Stimulated activated memory B cell treated with anti-CD40 and anti-IgM and Interleukin-4, amounts not matched to agents 10 μg/mL and 1 μg/mL and 100 μg/mL, for 72 hours (primary cell): ENCODE results near the gene DCUN1D1.
A peak's percentile ranks its signal among the peaks of the same experiment; 100 is the strongest.

ENCODE experiments used
- ATAC-seq: fragments of 150-1000 bp; cut with Tn5 transposase; 2 replicates; pipeline ENCODE4 v1.10.0; 2021
- H3K27ac Mint-ChIP-seq: one replicate; pipeline ENCODE4 v1.8.0; 2022; ENCODE audit warnings: mild to moderate bottlenecking, mixed read lengths
- H3K27me3 Mint-ChIP-seq: one replicate; pipeline ENCODE4 v1.8.0; 2022; ENCODE audit warnings: mixed read lengths
- H3K36me3 Mint-ChIP-seq: one replicate; pipeline ENCODE4 v1.8.0; 2022; ENCODE audit warnings: mixed read lengths
- H3K4me1 Mint-ChIP-seq: one replicate; pipeline ENCODE4 v1.8.0; 2022; ENCODE audit warnings: mixed read lengths
- H3K4me3 Mint-ChIP-seq: one replicate; pipeline ENCODE4 v1.8.0; 2022; ENCODE audit warnings: mild to moderate bottlenecking, moderate library complexity, mixed read lengths
- H3K9me3 Mint-ChIP-seq: one replicate; pipeline ENCODE4 v1.8.0; 2022; ENCODE audit warnings: mixed read lengths

Gene DCUN1D1

DNA sequence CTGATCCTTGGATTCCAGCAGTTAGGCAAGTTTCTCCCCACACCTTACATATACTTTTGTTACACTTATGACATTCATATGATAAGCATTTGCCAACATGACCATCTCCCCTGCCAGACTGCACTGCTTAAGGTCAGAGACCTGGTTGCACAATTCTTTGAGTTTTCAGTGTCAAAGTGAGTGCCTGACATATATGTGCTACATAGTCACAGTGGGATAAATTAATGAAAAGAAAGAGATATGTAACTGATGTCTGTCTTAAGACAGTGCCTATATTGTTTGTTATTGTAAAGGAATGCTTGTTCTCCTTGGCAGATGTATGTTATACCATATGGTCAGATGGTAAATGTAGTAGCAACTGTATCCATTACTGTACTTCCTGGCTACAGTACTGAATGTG lies 3.5 kb upstream of the DCUN1D1 start:
- peaks cover 11% of the 10 kb centered on the region for H3K4me1 Mint-ChIP-seq
- H3K4me3 Mint-ChIP-seq: no peak overlapping the region
- H3K27ac Mint-ChIP-seq: no peak overlapping the region
- H3K9me3 Mint-ChIP-seq: no peaks in the 10 kb centered on the region
- no peaks in the 10 kb centered on the region for H3K27me3 Mint-ChIP-seq
- H3K36me3 Mint-ChIP-seq: no peaks in the 10 kb centered on the region
- no peak for ATAC-seq

DNA sequence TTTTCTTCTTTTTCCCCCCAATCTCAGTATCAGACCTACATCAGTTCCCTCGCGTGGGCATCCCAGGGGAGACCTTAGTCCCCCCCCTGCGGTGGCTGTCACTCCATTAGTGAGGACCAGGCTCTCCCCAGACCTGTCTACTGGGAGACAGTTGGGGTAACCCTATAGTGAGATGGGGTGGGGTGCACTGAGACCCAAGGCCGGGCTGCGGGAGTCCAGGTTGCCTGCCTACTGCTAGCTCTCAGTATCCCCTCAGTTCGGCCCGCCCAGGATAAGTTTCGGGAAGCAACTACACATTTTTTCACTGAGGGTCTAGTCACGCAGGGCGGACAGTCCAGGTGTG lies 671 bp upstream of the DCUN1D1 start:
- Mint-ChIP-seq H3K27ac (peak overlapping the region; percentile 74), H3K36me3 (no peaks in the 10 kb centered on the region), H3K9me3 (no peaks in the 10 kb centered on the region), H3K4me1 (peaks cover 23% of the 10 kb centered on the region), H3K4me3 (peak overlapping the region; percentile 76), H3K27me3 (no peaks in the 10 kb centered on the region)
- peak; percentile 6 for ATAC-seq

DNA sequence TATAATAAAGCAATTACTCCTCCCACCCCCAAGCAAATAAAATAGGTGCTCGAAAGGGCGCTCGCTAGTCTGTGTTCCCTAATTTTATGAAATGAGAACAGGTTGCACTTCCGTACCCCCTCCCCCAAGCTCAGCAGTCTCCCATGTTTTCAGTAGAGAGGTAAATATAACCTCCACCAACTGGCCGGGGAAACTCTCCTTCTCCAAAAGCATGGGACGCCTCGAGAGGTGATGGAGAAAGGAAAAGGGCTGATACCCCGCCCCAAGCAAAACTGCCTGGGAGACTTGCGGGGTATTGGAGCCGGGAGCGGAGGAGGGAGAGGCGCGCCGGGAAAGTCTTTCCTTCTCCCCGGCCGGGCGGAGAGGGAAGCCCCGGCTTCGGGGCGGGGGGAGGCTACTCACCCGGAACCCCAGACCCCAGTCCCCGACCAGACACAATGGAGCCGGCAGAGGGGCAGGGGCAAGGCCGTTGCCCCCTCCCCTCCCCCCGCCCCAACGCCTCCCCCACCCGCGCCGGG lies 605 bp downstream of the DCUN1D1 start:
- Mint-ChIP-seq H3K4me3 (peak overlapping the region; percentile 91), H3K9me3 (no peaks in the 10 kb centered on the region), H3K27me3 (no peaks in the 10 kb centered on the region), H3K36me3 (no peaks in the 10 kb centered on the region), H3K4me1 (peaks cover 31% of the 10 kb centered on the region), H3K27ac (peak overlapping the region; percentile 87)
- ATAC-seq: no peak

- peaks cover 31% of the 10 kb centered on the region for H3K4me1 Mint-ChIP-seq
- no peaks in the 10 kb centered on the region for H3K36me3 Mint-ChIP-seq
- no peak for ATAC-seq
- no peaks in the 10 kb centered on the region for H3K9me3 Mint-ChIP-seq
- H3K27ac Mint-ChIP-seq: peak overlapping the region; percentile 87
- H3K27me3 Mint-ChIP-seq: no peaks in the 10 kb centered on the region
- H3K4me3 Mint-ChIP-seq: peak overlapping the region; percentile 91
These were observed 1.1 kb downstream of the DCUN1D1 start for GRCh38 chr3:182979103-182979673.

DNA sequence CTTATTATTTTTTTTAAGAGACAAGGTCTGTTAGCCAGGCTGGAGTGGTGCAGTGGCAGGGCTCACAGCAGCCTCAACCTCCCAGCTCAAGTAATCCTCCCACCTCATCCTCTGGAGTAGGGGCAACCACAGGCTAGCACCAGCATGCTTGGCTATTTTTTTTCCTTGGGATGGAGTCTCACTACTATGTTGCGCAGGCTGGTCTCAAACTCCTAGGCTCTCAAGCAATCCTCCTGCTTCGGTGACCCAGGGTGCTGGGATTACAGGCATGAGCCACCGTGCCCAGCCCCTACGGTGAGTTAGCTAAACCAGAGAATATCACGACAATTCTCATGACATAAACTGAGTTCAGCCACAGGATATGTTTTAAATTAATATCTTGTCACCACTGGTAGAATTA lies 2.0 kb downstream of the DCUN1D1 start:
- peaks cover 31% of the 10 kb centered on the region for H3K4me1 Mint-ChIP-seq
- no peak for ATAC-seq
- no peak overlapping the region for H3K4me3 Mint-ChIP-seq
- no peaks in the 10 kb centered on the region for H3K9me3 Mint-ChIP-seq
- no peak overlapping the region for H3K27ac Mint-ChIP-seq
- H3K36me3 Mint-ChIP-seq: no peaks in the 10 kb centered on the region
- no peaks in the 10 kb centered on the region for H3K27me3 Mint-ChIP-seq

- no peak for ATAC-seq
- Mint-ChIP-seq H3K4me1 (peaks cover 49% of the 10 kb centered on the region), H3K27ac (no peak overlapping the region), H3K27me3 (no peaks in the 10 kb centered on the region), H3K4me3 (no peak overlapping the region), H3K36me3 (no peaks in the 10 kb centered on the region), H3K9me3 (no peaks in the 10 kb centered on the region)
These were observed 7.3 kb downstream of the DCUN1D1 start for GRCh38 chr3:182973047-182973446.

DNA sequence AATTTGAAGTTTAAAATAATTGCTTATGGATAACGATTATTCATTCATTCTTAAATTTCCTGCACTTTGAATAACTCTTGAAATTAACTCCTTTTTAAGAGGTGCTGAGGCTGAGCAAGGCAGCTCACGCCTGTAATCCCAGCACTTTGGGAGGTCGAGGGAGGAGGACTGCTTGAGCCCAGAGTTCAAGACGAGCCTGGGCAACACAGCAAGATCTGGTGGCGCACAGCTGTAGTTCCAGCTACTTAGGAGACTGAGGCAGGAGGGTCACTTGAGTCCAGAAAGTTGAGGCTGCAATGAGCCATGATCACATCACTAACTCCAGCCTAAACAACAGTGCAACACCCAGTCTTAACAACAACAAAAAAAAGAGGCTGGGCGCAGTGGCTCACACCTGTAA lies 8.0 kb downstream of the DCUN1D1 start:
- H3K4me1 Mint-ChIP-seq: peaks cover 55% of the 10 kb centered on the region

GRCh38 chr3:182971637-182972036 lies 8.7 kb downstream of the DCUN1D1 start:
- H3K27ac Mint-ChIP-seq: no peak overlapping the region

More for the DNA sequence above, 8.0 kb downstream of the DCUN1D1 start:
- Mint-ChIP-seq H3K27ac (no peak overlapping the region), H3K9me3 (no peaks in the 10 kb centered on the region), H3K27me3 (no peaks in the 10 kb centered on the region), H3K36me3 (no peaks in the 10 kb centered on the region), H3K4me3 (no peak overlapping the region)
- no peak for ATAC-seq

DNA sequence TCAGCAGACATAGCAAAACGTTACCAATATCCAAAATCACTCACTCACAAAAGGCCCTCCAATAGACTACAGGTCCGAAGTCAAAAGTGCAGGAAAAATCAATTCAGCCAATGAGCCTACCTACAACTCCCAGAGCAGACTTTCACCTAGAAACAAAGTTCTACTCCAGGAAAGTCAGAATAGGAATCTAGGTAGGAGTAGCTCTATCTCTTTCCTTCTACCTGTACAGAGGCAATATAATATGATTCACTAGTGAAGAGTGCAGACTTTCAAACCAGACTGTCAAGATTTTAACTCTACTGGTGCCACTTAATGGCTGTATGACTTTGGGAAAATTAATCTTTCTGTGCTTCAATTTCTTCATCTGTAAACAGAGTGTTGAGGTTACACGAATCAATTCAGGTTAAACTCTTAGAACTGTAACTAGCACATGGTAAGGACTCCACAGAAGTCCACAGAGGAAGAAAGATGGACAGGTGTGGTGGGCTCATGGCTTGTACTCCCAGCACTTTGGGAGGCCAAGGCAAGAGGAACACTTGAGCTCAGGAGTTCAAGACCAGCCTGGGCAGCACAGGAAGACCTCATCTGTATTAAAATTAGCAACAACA lies 9.4 kb downstream of the DCUN1D1 start:
- ATAC-seq: no peak
- no peak overlapping the region for H3K27ac Mint-ChIP-seq
- H3K4me1 Mint-ChIP-seq: peaks cover 61% of the 10 kb centered on the region
- no peak overlapping the region for H3K4me3 Mint-ChIP-seq
- H3K27me3 Mint-ChIP-seq: no peaks in the 10 kb centered on the region
- no peaks in the 10 kb centered on the region for H3K9me3 Mint-ChIP-seq
- H3K36me3 Mint-ChIP-seq: peaks cover 6% of the 10 kb centered on the region

More at GRCh38 chr3:182971637-182972036, 8.7 kb downstream of the DCUN1D1 start:
- no peak for ATAC-seq
- Mint-ChIP-seq H3K4me1 (peaks cover 60% of the 10 kb centered on the region), H3K9me3 (no peaks in the 10 kb centered on the region), H3K27me3 (no peaks in the 10 kb centered on the region), H3K4me3 (no peak overlapping the region), H3K36me3 (no peaks in the 10 kb centered on the region)

- peaks cover 6% of the 10 kb centered on the region for H3K36me3 Mint-ChIP-seq
- no peaks in the 10 kb centered on the region for H3K9me3 Mint-ChIP-seq
- peaks cover 58% of the 10 kb centered on the region for H3K4me1 Mint-ChIP-seq
- H3K27ac Mint-ChIP-seq: no peak overlapping the region
- H3K27me3 Mint-ChIP-seq: no peaks in the 10 kb centered on the region
- no peak overlapping the region for H3K4me3 Mint-ChIP-seq
- ATAC-seq: no peak
These were observed 10.5 kb downstream of the DCUN1D1 start for GRCh38 chr3:182969853-182970252.

- H3K27me3 Mint-ChIP-seq: no peaks in the 10 kb centered on the region
- H3K36me3 Mint-ChIP-seq: peaks cover 6% of the 10 kb centered on the region
- no peaks in the 10 kb centered on the region for H3K9me3 Mint-ChIP-seq
- H3K4me1 Mint-ChIP-seq: peaks cover 58% of the 10 kb centered on the region
- H3K4me3 Mint-ChIP-seq: no peak overlapping the region
- ATAC-seq: no peak
- H3K27ac Mint-ChIP-seq: peak overlapping the region; percentile 7
These were observed 11.1 kb downstream of the DCUN1D1 start for GRCh38 chr3:182969277-182969676.

DNA sequence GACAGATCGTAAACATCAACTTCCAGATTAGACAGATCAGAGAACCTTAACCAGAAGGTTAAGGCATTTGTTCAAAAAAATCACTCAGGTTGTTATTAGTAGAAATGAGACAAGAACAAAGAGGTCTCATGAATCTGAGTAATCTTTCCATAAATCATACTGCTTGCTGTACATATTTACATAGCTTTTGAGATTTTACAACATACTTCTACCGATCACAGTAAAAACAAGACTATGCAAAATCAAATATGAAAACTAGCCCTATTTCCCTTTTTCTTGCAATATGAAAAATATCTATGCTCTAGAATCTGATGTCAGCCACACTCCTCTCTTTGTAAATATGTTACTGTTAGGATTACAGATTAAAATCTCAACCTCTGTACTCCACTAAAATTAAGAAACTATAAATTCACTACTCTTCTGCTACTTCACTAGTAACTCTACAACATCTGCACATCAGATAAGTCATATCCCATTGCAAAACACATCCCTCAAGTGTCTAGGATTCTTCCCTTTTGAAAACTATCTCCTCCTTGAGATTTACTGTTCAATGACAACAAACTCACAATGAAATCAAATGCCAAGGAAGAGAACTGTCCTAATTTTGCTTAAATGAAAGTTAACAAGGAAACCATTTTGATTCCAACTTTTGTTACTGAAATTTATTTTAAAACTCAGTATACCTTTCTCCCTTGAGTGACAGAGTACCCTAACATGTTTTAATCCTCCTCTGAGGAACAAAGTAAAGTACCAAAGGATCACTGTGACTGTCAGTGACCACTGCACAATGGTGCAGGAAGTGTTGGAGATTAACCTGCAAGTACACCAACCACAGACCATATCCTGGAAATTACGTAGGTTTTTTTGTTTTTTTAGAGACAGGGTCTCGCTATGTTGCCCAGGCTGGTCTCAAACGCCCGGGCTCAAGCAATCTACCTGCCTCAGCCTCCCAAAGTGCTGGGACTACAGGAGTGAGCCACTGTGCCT lies 12.8 kb downstream of the DCUN1D1 start:
- H3K4me1 Mint-ChIP-seq: peaks cover 56% of the 10 kb centered on the region
- H3K27me3 Mint-ChIP-seq: no peaks in the 10 kb centered on the region
- H3K27ac Mint-ChIP-seq: peak overlapping the region; percentile 54
- H3K4me3 Mint-ChIP-seq: peak overlapping the region; percentile 16
- peak; percentile 62 for ATAC-seq
- H3K9me3 Mint-ChIP-seq: no peaks in the 10 kb centered on the region
- peaks cover 9% of the 10 kb centered on the region for H3K36me3 Mint-ChIP-seq

DNA sequence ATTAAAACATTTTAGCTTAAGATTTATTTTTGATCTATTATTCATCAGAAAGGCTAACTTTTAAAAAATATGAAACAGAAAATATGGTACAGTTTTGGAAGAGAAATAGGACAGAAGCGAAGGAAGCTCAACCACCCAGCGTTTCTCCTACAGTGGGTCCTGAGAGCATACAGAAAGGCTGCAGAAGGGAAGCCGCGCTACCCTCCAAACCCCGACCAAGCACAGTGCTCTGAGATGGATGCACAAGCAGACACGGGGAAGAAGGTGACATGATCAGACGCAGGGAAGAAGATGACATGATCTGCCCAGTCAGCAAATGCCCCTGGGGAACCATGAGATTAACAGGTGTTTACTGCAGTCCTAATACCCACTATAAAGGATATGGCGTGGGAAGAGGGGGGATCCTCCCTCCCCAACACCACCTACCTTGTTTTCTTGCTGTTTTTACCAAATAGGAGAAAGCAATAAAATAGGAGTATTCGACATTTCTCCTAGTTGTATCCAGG lies 14.4 kb downstream of the DCUN1D1 start:
- Mint-ChIP-seq H3K27me3 (no peaks in the 10 kb centered on the region), H3K36me3 (peaks cover 18% of the 10 kb centered on the region), H3K4me1 (peaks cover 40% of the 10 kb centered on the region), H3K9me3 (no peaks in the 10 kb centered on the region), H3K4me3 (no peak overlapping the region), H3K27ac (peak overlapping the region; percentile 54)
- no peak for ATAC-seq

GRCh38 chr3:182964179-182964578 lies 16.2 kb downstream of the DCUN1D1 start:
- peaks cover 43% of the 10 kb centered on the region for H3K4me1 Mint-ChIP-seq
- no peak overlapping the region for H3K4me3 Mint-ChIP-seq
- H3K27ac Mint-ChIP-seq: no peak overlapping the region
- no peak for ATAC-seq
- no peaks in the 10 kb centered on the region for H3K9me3 Mint-ChIP-seq
- H3K27me3 Mint-ChIP-seq: no peaks in the 10 kb centered on the region
- H3K36me3 Mint-ChIP-seq: peaks cover 35% of the 10 kb centered on the region

GRCh38 chr3:182962166-182962565 lies 18.2 kb downstream of the DCUN1D1 start:
- H3K4me1 Mint-ChIP-seq: peaks cover 27% of the 10 kb centered on the region
- no peak overlapping the region for H3K27ac Mint-ChIP-seq
- H3K4me3 Mint-ChIP-seq: no peak overlapping the region
- H3K36me3 Mint-ChIP-seq: peaks cover 46% of the 10 kb centered on the region
- no peak for ATAC-seq
- H3K9me3 Mint-ChIP-seq: no peaks in the 10 kb centered on the region
- H3K27me3 Mint-ChIP-seq: no peaks in the 10 kb centered on the region
